M059J (cell line): ENCODE measurements around the gene IL19. TPM values are rescaled to one million over a fixed set of nuclear protein-coding genes. Genes with fewer than 3 reads are reported as not detected.
"Not testable (repeated sequence)": the region's sequence is repeated elsewhere in the genome, so short reads cannot be mapped to it uniquely, and the experiment has no call there.

Experiments
- DNase-seq: peaks from one replicate; pipeline ENCODE4 v3.0.0-alpha.2; 2012; ENCODE audit warnings: low read depth
- total RNA-seq: library from RNA; depleted of rRNA; stranded (reverse); fragments of >200 nt; shearing (Covaris generic); gene quantifications from 2 replicates; pipeline ENCODE4 v1.2.3, GENCODE V29; 2014

The IL19 gene
- total RNA-seq, 1 experiment from 2014 or later = not detected

DNA sequence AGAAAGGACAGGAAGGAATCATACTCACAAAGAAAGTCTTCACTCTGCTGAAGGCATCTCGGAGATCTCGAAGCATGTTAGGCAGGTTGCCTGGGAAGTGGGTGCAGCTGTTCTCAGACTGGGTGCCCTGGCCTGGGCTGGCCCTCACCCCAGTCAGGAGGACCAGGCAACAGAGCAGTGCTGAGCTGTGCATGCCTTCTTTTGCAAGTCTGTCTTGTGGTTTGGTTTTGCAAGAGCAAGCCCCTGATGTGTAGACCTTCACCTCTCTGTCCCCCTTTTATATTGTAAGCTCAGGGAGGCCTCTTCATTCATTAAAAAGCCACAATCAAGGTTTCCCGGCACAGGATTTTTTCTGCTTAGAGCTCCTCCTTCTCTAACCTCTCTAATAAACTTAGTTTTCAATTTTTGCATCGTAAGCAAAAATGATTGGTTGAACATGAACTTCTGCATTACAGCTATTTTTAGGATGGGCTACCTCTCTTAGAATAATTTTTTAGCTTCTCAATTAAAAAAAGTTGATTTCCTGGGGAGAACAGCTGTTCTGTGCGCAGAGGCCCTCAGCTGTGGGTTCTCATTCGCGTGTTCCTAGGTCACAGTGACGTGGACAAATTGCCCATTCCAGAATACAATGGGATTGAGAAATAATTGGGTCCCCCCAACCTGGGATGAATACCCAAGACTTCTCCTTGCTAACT lies 1.8 kb downstream of the IL19 start, which contains the start of gene IL10:
Gene IL10 (minus strand): TSS at position 252 of the 695 bp plus-strand sequence. CDS start 59 bp downstream, at position 193.
- no peak for DNase-seq

DNA sequence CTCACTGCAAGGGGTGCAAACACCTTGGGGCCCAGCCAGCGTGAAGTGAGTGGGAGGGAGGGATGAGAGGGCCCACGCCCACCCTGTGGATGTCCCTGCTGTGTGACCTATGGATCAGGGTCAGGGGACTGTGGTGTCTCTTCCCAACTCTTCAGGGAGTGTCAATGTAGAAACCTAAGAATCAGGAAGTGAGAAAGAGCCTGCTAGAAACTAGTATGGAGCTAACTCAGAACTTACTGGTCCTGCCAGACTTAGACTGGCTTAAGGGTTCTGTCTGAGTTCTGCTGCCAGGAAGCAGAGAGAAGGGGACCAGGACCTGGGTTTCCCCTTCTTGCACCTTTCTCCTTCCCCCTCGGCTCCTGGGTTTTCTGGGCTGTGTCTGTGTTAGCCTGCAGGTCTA lies 3.5 kb downstream of the IL19 start:
- no peak for DNase-seq

DNA sequence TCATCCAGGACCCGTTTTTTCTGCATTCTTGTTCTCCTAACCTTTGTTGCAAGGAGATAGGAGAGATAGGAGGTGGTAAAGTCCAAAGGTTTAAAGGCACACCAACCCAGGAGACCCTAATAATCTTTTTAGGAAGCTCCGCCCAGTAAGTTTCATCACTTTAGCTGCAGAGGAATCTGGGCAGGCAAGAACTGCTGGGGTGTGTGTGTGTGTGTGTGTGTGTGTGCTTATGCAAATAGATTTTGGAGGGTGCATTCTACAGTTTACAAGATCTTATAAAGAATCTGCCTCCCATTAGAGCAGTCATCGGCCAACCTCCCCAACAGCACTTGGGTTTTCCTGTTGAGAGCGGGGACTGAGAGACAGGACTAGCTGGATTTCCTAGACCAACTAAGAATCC lies 5.7 kb downstream of the IL19 start:
- no peak for DNase-seq

DNA sequence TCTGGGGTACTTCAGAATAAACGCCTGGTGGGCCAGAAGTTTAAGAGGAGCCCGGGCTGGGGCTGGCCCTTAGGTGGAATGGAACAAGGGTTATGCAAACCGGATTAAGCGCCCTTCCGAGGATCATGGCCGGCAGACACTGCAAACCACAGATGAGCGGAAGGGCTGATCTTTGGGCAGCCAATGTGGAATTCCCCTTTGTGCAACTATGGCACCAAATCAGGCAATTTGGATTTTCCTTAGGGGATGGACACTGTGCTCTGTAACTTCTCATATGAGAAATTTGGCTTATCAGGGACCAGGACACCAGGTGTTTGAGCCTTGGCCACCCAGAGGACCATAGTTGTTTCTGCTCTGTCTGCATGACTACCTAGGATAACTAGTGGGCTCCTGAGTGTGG lies 7.5 kb downstream of the IL19 start:
- DNase-seq = no peak

DNA sequence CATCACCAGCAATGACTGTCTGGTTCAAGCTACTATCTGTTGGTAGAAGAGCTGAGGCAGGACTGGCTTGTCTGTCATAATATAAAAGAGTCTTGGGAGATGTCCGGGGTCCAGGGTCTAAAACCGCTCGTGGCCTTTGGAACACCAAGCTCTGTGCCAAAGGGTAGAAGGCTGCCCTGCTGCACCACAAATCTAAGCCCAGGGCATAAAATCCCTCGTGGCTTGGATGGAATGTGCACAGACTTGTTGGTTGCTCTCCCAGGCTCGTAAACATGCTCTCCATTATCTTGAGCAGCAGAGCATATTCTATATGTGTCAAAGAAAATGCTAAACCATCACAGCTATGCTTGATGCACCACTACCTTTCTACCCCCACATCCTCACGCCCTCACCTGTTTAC lies 8.3 kb downstream of the IL19 start:
- not testable (repeated sequence) for DNase-seq

DNA sequence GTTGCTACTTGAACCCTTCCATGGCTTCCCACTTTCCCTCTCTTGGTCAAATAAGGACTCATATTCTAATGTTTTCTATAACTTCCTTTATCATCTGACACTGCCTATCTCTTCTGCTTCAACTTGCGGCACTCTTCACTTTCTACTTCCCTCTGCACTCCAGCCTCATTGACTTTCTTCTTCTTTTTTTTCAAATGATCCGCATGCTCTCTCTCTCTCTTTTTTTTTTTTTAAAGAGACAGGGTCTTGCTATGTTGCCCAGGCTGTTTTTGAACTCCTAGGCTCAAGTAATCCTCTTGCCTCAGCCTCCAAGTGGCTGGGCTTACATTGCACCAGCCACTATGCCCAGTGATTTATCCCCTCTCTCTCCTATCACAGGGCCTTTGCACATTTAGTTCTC lies 9.1 kb downstream of the IL19 start:
- DNase-seq = no peak

DNA sequence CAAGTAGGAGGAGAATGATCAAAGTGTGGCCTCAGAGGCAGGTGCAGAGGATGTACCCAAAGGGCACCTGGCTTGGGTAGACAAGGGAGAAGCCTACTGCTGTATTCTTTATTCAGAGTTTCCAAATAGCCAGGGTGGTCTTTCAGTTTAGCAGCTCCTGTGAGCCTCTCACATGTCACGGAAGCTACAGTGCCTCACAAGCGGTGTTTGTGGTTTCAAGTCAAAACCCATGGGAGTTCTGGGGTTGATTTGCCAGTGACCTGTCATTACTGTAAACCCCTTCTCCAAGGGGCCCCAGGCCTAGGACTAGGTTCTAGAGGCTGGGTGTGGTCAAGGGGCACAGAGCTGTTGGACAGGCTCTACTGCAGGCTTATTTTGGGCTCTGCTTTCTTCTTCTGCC lies 11.9 kb downstream of the IL19 start:
- DNase-seq = no peak

DNA sequence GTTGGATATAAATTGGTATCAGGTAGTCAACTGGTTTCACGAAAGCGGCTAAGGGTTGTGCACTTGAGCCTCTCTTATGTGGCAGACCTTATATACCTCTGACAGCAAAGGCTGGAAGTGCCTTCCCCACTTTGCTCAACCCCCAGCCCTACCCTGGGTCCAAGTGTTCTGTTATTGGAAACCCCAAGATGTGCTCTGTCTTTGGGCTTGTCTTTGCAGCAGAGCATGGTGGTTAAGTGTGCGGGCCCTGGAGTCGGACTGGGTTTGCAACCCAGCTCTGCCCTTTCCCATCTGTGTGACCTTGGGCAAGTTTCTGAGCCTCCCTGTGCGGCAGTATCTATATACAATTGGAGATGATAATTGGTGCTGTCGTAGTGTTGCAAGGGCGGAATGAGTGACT lies 12.9 kb downstream of the IL19 start:
- no peak for DNase-seq

DNA sequence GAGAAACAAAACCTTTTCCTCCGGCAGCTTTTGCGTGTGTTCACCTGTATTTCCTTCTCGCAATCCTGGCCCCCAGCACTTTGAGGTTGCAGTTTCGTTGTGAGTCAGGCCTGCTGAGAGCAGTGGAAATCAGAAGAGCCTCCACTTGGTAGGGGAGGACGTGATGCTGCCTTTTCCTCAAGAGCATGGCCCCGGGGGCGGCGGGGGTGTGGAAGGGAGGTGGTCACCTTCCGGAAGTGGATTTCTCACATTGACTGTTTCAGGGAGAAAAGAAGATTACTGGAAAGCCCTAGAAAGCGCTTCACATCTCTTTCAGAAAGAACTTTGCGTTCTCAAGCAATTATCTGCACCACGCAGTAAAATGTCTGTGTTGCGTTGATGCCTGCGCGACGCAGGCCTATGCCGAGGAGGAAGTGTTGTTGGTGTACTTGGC lies 13.9 kb downstream of the IL19 start:
- no peak for DNase-seq

DNA sequence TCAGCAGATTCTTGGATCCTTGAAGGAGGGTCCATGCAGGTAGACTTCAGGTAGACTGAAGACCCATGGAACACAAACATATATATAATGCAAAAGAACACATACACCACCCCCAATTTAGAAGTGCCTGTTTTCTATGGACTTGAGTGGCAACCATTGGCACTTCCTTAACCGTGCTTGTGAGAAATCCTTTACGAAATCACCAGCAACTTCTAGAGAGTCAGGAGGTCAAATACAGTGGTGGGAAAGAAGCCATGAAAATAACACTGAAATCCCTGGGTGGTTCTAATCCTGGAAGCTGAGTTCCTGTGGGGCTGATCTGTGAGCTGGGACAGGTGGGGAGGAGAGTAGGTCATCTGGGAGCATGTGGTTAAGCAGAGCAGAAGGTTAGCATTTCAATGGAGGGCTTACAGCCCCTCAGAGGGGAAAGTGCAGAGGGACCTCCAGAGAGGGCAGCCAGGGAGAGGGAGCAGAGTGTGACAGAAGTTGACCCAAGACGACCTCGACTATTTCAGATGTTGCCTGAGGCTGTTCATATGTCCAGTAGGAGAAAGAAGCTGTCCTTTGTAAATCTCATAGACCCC lies 14.7 kb downstream of the IL19 start:
- no peak for DNase-seq

DNA sequence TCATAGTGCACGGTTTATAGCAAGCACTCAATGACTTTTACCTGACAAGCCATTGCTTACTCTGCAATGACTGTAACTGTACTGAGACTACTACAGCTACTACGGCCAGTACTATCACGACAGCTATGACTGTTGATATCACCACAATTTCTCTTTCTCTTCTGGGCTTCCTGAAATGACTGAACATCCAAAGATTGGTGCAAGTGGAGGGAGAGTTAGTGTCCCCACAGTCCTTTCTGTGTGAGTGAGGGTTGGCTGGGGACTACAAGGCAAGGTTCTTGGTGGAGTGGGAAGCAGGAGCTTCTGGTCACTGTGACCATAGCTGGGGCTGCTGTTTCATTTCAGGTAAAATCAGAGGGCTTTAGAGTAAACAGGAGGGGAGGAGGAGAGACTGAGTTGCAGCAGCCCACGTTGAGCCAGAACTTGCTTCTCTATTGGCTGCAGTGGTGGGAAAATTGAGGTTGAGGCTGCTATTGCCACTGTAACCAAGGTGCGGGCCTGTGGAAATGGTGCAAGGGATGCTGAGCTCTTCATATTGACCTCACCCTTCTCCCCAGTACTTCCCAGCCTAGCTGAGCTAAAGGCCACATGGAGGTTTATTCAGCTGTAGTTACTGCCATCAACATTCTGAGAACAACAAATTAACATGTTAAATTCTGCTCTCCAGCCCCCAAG lies 15.8 kb downstream of the IL19 start:
- no peak for DNase-seq

DNA sequence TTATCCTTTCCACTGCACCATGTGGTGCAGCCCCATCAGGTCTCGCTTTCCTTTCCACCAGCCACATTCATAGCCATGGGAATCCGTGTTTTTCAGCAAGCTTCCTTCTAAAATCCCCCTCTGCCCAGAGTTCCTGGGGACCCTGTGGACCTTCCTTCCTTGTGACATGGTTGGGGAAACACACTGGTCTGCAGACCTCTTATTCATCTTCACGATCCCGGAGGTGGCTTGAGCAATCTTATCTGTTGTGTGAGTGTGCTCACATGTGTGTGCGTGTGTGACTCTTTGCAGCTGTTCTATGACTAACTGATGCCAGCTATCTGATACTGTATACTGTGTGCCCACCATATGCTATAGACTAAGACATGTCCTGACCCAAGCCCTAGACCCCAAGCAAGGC lies 17.3 kb downstream of the IL19 start:
- no peak for DNase-seq

DNA sequence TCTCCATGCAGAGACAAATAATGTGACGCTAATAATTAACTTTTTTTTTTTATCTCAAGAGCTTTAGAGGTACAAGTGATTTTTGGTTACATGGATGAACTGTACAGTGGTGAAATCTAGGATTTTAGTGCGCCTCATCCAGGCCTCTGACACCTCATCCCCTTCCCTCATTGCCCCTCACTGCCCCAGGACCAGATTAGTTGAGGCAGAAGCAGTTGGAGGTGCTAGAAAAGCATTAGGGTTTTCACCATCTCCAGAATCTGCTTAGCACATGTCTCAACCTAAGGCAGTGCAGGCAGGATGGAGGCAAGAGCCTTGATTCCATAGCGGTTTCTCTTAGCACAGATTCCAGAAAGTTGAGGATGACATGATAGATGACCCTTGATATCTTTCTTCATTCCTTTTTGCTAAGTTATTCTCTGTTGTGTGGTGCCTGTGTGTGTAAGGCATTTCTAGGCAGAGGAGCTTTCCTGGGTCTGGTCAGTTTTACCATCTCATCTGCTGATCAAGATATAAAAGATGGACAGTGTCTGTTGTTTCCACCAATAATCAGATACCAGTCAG lies 18.0 kb downstream of the IL19 start:
- DNase-seq = no peak

DNA sequence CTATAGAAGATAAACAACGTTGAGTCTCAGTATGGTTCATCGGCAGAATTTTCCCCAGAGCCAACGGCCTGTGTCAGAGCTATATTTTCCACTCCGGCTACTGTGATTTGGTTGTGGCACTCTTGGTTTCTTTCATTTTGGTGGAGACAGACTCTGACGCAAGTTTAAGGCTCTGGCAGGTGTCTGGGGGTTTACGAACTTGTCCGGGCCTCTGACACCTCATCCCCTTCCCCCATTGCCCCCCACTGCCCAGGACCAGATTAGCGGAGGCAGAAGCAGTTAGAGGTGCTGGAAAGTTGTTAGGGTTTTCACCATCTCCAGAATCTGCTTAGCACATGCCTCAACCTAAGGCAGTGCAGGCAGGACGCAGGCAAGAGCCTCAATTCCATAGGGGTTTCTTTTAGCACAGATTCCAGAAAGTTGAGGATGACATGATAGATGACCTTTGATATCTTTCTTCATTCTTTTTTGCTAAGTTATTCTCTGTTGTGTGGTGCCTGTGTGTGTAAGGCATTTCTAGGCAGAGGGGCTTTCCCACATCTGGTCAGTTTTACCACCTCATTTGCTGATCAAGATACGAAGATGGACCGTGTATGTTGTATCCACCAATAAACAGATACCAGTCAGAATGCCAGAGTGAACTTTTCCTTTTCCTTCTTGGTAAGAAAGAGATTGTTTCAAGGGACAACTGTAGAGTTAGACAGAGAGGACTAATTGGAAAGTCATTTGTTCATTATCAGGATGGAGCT lies 20.1 kb downstream of the IL19 start:
- no peak for DNase-seq

DNA sequence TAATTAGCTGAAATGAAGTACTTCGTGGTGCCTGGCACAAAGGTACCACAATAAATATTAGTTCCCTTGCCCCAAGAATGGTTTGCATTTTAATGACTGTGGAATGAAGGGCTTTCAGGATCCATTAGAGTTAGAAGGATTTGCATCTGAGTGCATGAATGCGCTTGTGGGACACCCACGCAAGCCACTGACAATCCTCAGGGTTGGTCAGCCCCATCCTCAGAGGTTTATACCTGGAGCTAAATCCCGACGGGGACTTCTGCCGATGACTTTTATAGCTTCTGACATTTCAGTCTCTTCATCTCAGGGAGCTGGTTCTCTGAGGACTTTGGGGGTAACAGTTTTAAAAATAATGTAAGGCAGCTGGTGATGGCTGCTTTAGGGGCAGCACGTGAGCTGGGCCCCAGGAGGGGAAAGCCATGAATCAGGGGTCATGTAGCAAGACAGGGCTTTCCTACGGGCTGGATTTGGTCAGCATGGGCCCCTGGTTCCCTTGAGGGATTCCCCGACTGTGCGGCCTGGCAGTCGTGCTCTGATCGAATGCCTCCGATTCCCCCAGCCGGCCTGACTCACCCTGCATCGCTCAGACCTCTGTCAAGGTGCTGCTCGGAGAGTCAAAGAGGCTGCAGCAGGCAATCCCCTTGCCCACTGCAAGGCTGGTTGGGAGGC lies 22.5 kb downstream of the IL19 start:
- no peak for DNase-seq

DNA sequence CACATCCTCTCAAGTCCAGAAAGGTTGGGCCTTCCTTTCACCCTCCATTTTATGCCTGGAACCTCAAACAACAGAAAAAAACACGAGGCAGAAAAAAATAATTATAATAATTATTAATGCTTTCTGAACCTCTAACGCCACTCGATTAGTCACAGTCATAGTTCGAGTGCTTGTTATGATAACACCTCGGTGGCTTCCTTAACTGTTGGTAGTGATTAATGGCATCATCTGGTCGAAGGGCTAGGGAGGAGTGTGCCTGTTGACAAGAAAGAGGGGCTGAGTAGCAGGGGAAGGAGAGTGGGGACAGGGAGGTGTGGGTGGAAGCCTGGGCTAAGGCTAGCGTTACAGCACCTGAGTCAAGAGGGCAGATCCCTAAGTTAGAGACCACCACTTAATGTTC lies 23.0 kb downstream of the IL19 start:
- DNase-seq = no peak

DNA sequence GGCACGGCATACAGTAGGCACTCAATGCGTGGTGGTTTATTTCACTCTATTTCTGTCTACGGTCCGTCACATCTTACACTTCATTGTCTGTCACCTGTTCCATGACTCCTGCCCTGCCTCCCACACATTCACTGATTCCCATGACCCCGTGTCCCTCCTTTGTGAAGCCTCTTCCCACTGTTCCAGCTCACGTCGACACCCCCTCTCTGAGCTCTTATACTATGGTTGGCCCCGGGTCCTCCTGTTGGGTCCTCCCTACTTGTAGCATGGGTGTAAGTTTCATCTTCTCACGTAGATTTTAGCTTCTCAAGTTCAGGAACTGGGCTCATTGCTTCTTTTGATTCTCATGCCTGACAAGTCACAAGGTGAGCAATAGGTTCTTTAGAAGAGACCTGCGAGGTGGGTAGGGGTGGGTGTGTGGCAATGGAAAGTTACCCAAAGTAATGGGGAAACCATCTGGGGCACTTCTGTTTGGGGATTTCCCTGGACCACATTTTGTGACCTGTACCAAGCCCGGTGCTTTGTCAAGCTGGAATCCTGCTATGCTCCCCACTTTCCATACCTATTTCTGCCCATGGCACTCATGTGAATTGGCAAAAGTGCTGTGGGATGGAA lies 23.8 kb downstream of the IL19 start:
- DNase-seq = no peak

DNA sequence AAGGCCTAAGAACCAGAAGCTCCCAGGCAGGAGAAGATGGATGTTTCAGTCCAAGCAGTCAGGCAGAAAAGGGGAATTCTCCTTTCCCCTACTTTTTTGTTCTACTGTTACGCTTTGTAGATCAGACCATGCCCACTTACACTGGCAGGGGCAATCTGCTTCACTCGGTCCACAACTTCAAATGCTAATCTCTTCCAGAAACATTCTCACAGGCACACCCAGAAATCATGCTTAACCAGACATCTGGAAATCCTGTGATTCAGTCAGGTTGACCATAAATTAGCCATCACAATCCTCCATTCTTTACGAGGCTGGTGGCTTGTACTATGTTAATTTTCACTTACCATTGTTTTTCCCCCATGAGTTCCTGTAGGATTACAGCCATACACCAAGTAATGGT lies 25.5 kb downstream of the IL19 start:
- DNase-seq = no peak

DNA sequence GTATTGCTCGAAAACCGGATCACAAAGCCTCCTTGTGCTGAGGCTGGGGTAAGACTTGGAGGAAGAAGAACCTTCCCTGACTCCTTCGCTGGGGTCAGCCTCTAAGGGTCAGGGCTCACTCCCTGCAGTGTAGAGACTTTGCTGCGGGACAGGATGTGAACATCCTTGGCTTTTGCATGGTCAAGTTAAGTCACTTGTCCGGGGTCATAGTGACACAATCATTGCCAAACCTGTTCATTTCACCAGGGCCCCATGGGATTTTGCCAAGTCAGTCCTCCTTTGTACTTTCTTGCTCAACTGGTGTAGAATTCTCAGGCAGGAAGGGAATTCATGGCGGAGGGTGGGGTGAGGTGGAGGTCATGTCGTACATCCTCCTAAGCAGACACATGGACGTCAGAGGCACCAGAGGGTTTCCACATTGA lies 26.4 kb downstream of the IL19 start:
- DNase-seq = no peak

DNA sequence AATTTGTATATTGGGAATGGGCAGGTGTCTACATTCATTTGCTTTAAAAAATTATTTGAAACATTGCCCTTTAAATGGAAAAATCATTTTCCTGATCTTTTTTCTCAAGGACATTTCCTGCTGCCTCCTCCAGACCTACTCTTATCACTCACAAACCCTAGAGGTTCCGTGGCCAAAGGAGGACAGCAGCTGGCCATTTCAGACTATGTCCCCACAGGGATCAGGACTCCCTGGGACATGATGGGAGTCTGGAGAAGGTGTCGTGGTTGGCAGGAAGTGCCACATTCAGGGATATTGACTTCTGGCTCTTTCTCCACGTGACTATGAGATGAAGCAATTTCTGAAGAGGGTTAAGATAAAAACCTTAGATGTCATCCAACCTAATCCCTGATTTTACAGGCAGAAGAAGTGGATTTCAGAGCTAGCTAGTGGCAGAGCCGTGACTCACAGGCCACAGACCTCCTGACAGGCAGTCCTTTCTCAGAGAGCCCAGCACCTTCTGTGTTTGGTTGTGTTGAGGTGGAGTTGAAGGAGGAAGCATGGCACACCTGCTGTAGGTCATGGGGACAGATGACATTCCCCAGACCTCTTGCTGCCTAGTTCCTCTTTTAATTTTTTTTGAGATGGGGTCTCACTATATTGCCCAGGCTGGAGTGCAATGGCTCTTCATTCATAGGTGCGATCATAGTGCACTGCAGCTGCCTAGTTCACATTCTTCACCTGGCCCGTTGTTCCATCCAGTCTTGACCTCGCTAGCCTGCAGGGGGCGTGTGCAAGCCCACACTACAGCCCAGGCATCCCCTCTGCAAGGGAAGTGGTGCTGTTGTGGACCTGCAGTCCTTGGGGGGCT lies 27.2 kb downstream of the IL19 start:
- DNase-seq = peak; percentile 20
